Mucosa of descending colon (tissue), 3 donors: Measurements from ENCODE around the gene VAV3. TPM values are rescaled to one million over a fixed set of nuclear protein-coding genes. Genes with fewer than 3 reads are reported as not detected.
A peak's percentile ranks its signal among the peaks of the same experiment; 100 is the strongest.

Source experiments
- ATAC-seq: fragments of 200-7000 bp; cut with Tn5 transposase; one replicate; pipeline ENCODE4 v1.9.1; 2020; ENCODE audit warnings: mild to moderate bottlenecking, moderate library complexity
- DNase-seq, 3 donors: peaks; one replicate each; pipeline ENCODE4 v3.0.0-alpha.2; 2020
- H3K36me3 ChIP-seq: fragments of 200-600 bp; one replicate; pipeline ENCODE4 v1.8.0; 2021; ENCODE audit warnings: low read depth, mild to moderate bottlenecking
- H3K4me1 ChIP-seq: fragments of 200-600 bp; one replicate; pipeline ENCODE4 v1.8.0; 2021; ENCODE audit warnings: low read depth, mild to moderate bottlenecking
- H3K4me3 ChIP-seq: fragments of 200-600 bp; one replicate; pipeline ENCODE4 v1.8.0; 2021; ENCODE audit warnings: mild to moderate bottlenecking
- H3K9me3 ChIP-seq: fragments of 200-600 bp; one replicate; pipeline ENCODE4 v1.8.0; 2021; ENCODE audit warnings: mild to moderate bottlenecking
- CTCF ChIP-seq: fragments of 200-600 bp; IDR thresholded peaks from one replicate; pipeline ENCODE4 v1.8.0; 2022; ENCODE audit warnings: antibody characterized with exemption, mild to moderate bottlenecking
- intact Hi-C, 2 donors: fragments of 100-400 bp; cut with DNase I in 1 of 2; cut with micrococcal nuclease in 1 of 2; formaldehyde crosslinking; loops; one replicate each; pipeline versions ENCODE4 v1.11.0 to v1.11.1; 2022; cut with DNase I, micrococcal nuclease
- total RNA-seq, 3 donors: library from RNA; stranded (reverse); fragmentation: NEBNext Ultra II Directional in 2 of 3; extraction: Animal tissue kit (Norgen Biotek cat#: 25700) in 2 of 3; gene quantifications; one replicate each; pipeline versions ENCODE4 v1.2.1 to v1.2.4, GENCODE V29; 2021 to 2023
- donor health status: DM: no; HTN: no; CAD: no; lungs with moderate emphysema.
- donor health status: DM: no; HTN: no; CAD: no.
- donor health status: DM: no; HTN: yes; CAD: no.

VAV3 gene
- total RNA-seq, 3 donors from 2014 or later = 41.3 to 142 (median 101) TPM

GRCh38 chr1:107541412-107541811 is 423.6 kb downstream of the VAV3 start:
- Histone ChIP-seq H3K9me3 (no peaks in the 10 kb centered on the region), H3K4me3 (no peak overlapping the region), H3K4me1 (peaks cover 4% of the 10 kb centered on the region), H3K36me3 (no peaks in the 10 kb centered on the region)
- intact Hi-C loops = no loop called here
- no peak for TF ChIP-seq CTCF
- ATAC-seq = no peak
- DNase-seq = no peak

DNA sequence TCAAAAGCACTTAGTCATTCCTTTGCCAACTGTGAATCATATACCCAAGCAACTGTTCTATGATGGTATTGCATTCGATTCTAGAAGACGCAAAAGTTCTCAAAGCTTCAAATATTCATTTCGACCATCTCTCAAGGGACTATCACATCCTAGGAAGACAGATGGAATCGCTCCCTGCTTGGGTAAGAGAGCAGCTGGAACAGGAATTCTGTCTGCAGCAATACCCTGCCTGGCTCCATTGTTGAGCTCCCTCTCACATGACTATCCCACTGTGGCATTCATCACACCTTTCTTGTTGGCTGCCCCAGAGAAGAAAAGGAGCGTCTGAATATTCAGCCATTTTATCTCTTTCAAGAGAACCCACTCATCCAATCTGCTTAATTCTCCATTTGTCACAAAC is 426.5 kb downstream of the VAV3 start:
- no peaks in the 10 kb centered on the region for H3K36me3 ChIP-seq
- no peak overlapping the region for H3K4me3 ChIP-seq
- TF ChIP-seq CTCF = no peak
- DNase-seq = no peak
- ATAC-seq = no peak
- intact Hi-C loops = loop anchor here in 1 of 2 donors (10.0 kb wide), 2 partner anchors 56 to 206 kb away; no protein-coding TSS in a partner anchor
- peaks cover 23% of the 10 kb centered on the region for H3K4me1 ChIP-seq
- H3K9me3 ChIP-seq = no peaks in the 10 kb centered on the region

DNA sequence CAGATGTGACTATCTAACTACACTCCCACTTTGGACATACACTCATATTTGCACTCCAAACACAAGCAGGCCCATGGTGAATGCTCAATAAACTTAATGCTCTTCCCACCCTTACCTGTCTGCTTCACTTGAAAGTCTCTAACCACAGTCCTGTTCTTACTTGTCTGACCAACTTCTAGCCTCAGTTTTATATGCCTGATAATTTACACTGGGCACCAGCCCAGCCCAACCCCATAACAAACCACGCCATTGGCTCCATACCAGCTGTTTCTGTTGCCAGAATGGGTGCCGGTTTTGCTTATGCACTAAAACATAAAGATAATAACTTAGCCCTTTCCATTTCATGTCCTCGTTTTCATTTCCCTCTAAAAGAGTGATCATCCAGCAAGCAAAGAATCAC is 428.7 kb downstream of the VAV3 start:
- ATAC-seq (peak; percentile 91), DNase-seq (peak; percentile 55 to 92 (median 80))
- no peaks in the 10 kb centered on the region for H3K36me3 ChIP-seq
- intact Hi-C loops = loop anchor here in 1 of 2 donors (10.0 kb wide), 2 partner anchors 59 to 209 kb away; no protein-coding TSS in a partner anchor
- H3K9me3 ChIP-seq = no peaks in the 10 kb centered on the region
- no peak for TF ChIP-seq CTCF
- H3K4me3 ChIP-seq = no peak overlapping the region
- H3K4me1 ChIP-seq = peaks cover 23% of the 10 kb centered on the region

- intact Hi-C loops = loop anchor here in 1 of 2 donors (10.0 kb wide), 2 partner anchors 60 to 210 kb away; no protein-coding TSS in a partner anchor
- ATAC-seq (peak; percentile 58), DNase-seq (peak in 1 of 3 donors; percentile 57)
- H3K9me3 ChIP-seq = no peaks in the 10 kb centered on the region
- peaks cover 23% of the 10 kb centered on the region for H3K4me1 ChIP-seq
- no peak overlapping the region for H3K4me3 ChIP-seq
- TF ChIP-seq CTCF = no peak
- H3K36me3 ChIP-seq = no peaks in the 10 kb centered on the region
These were observed 429.9 kb downstream of the VAV3 start for GRCh38 chr1:107535091-107535490.

- DNase-seq = peak in 2 of 3 donors; percentile 26 to 41
- Histone ChIP-seq H3K9me3 (no peaks in the 10 kb centered on the region), H3K4me1 (peaks cover 23% of the 10 kb centered on the region), H3K36me3 (no peaks in the 10 kb centered on the region), H3K4me3 (no peak overlapping the region)
- intact Hi-C loops = loop anchor here in 1 of 2 donors (10.0 kb wide), 2 partner anchors 60 to 210 kb away; no protein-coding TSS in a partner anchor
- TF ChIP-seq CTCF = no peak
- peak; percentile 69 for ATAC-seq
These were observed 430.3 kb downstream of the VAV3 start for GRCh38 chr1:107534632-107535031.

DNA sequence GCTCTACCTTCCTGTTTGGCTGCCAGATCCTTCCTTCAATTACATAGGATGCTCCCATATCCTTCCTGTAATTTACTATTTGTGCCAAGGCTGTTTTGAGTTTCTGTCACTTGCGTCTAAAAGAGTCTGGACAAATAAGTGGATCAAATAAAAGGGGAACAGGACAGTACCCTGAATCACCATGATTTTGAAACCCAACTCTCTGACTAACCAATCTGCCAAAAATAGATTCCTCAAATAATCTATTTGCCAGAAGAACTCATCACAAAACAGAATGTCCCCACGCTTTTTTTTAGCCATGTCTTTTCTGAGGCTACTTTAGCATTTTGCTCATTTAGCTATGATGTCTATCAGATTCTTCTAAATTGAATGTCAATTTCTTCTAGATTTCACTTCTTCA is 431.5 kb downstream of the VAV3 start:
- Histone ChIP-seq H3K4me1 (peaks cover 23% of the 10 kb centered on the region), H3K4me3 (no peak overlapping the region), H3K36me3 (no peaks in the 10 kb centered on the region), H3K9me3 (no peaks in the 10 kb centered on the region)
- no peak for ATAC-seq
- no peak for TF ChIP-seq CTCF
- intact Hi-C loops = loop anchor here in 1 of 2 donors (10.0 kb wide), 2 partner anchors 61 to 211 kb away; no protein-coding TSS in a partner anchor
- DNase-seq = no peak
